HS-5 (cell line): ENCODE data around the gene AFDN.

ENCODE experiments used
- DNase-seq: peaks from one replicate; pipeline ENCODE4 v3.0.0-alpha.2; 2012; ENCODE audit warnings: low read depth

Gene AFDN

GRCh38 chr6:167920165-167920564 lies 93.5 kb downstream of the AFDN start:
- DNase-seq: no peak

- no peak for DNase-seq
These were observed 95.1 kb downstream of the AFDN start for GRCh38 chr6:167921831-167922230.

DNA sequence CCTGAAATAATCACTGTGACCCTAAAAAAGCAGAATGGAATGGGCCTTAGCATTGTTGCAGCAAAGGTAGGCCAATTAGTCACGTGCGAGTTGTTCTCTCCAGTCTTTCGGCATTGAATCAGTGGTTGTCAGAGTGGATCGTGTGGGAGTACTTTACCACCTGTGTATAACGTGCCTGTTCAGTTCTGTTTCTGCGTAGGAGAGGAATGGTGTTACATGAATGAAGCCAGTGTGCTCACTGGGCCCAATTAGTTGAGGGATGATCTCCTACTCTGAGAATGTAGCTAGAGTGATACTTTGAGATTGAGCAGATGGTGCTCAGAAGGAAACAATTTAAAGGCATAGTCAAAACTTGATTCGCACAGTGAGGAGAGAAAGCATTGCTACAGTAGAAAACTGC lies 98.3 kb downstream of the AFDN start:
- no peak for DNase-seq

DNA sequence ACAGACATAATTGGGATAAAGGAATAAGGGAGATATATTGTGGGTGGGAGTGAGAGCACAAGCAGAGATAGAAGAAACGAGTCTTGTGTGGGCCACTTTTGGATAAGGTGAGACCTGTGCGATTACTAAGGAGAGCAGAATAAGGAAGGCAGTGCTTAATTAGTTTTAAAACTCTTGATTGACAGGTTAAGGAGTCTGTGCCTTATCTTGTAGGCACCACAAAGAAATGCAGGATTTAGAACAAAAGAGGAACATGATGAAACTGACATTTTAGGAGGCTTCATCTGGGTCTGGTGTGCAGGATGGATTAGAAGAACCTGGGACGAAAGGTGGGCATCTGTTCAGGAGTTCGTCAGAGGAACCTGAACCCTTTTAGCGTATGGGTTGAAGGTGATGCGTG lies 100.5 kb downstream of the AFDN start:
- DNase-seq: no peak

GRCh38 chr6:167928111-167928510 lies 101.4 kb downstream of the AFDN start:
- no peak for DNase-seq

DNA sequence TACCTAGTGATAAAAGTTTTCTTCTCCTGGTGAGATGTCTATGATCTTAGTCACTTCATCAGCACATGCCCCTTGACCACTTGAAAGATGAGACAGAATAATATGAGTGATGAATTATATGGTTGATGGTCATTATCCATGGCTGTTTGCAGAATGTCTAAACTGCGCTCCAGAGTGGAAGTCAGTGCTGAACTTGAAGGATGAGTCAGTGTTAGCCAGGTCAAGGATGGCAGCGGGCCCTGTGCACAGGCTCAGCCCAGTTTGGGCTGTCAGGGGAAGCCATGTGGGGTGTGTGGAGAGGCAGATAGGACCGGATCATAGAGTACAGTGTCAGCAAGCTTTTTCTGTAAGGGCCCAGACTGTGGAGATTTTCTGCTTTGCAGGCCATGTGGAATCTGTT lies 103.6 kb downstream of the AFDN start:
- DNase-seq: peak; percentile 26

DNA sequence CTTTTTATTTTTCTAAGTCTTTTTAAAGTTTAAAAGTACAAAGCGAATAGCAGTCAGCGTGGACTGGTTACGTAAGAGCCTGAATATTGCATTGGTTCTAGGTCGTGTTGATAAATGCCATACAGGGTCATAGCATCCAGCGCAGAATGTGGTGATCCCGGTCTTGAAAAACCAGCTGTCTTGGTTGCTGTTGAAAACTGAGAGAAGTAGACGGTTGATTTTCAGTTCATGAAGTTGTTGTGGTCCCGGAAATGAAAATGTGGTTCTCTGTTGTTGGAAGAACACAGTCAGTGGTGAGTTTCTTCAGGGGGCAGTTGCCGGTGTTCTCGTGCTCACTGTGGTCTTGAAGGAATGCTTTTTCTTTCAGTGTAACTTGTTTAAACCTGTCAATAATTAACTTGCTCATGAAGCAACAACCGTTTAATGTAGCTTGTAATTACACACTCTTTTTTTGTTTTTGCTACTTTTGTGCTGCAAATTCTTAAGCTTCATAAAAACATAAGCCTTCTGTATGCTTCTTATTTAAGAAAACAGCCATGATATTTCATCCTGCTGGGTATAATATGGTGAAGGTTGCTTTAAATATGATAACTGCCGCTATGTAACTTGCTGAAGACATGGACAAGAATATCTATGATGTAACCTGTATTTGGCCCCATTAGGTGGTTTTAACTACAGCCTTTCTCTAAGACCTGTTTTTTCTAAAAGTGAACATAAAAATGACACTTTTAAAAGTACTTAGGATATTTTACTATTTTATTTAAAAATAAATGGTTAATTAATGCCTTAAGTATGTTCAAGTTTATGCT lies 106.0 kb downstream of the AFDN start:
- no peak for DNase-seq

DNA sequence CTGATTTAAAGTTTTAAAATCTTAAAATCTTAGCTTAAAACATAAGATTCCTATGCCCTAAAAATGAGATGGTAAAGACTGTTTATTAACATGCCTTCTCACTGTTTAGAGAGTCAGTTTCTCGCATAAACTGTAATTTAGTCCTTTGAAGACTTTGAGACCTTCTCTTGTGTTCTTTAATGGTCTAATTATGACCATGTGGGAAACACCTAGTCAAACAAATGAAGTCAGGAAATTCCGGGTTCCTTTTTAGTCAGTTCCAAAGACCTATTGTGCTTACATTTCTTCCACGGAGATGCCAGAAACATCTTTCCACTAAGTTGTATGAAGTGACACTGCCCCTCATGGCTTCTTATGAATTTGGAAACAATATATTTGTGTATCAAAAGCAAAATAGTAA lies 106.6 kb downstream of the AFDN start:
- no peak for DNase-seq

DNA sequence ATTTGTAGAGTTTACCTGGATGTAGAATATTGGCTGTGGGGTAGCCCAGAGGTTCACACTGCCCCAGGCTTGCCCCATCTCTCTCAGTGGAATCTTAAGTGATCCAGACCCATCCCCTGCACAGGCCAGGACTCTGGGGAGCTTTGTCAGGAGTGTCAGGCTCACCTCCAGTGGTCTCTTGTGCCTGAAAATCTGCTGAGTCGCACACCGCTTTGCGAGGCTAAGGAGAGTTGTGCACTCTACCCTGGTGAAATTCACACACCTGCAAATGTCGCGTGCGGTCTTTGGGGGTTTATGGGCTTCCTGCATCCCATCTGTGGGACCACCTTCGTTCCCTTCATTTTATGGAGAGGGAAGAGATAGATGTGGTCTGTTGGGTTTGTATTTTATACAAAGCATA lies 107.1 kb downstream of the AFDN start:
- DNase-seq: no peak

GRCh38 chr6:167934426-167934864 lies 107.7 kb downstream of the AFDN start:
- DNase-seq: no peak

GRCh38 chr6:167936051-167936450 lies 109.3 kb downstream of the AFDN start:
- DNase-seq: no peak

DNA sequence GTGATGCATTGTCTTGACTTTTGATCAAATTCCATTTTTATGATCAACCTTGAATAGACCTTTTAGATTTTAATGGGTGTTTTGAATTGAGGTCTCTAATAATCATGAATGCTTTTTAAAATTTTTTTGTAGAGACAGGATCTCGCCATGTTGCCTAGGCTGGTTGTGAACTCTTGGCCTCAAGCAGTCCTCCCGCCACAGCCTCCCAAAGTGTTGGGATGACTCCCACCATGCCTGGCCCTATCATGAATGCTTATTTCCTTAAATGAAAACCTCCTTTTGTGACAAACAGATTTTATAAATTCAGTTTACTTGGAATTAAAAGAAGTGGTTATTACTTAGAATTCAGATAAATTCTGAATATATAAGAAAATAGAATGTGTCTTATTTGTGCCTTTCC lies 110.6 kb downstream of the AFDN start:
- DNase-seq: no peak

GRCh38 chr6:167937948-167938911 lies 111.5 kb downstream of the AFDN start:
- no peak for DNase-seq

- DNase-seq: no peak
These were observed 115.1 kb downstream of the AFDN start for GRCh38 chr6:167941822-167942221.

GRCh38 chr6:167944130-167944529 lies 117.4 kb downstream of the AFDN start:
- no peak for DNase-seq

- DNase-seq: no peak
These were observed 119.3 kb downstream of the AFDN start for GRCh38 chr6:167946007-167946406.

DNA sequence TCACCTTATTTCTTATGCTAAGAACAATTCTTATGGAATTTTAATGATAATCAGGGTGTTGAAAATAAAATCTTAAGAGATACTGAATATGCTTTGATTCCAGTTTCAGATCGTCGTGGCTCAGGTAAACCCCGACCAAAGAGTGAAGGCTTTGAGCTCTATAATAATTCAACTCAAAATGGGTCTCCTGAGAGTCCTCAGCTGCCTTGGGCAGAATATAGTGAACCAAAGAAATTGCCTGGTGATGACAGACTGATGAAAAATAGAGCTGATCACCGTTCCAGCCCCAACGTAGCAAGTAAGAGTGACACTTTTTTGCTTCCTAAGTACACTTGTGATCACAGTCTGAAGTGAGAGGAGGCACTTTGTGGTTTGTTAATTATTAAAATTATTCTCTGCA lies 119.9 kb downstream of the AFDN start:
- DNase-seq: no peak

GRCh38 chr6:167947716-167948115 lies 121.0 kb downstream of the AFDN start:
- no peak for DNase-seq

- no peak for DNase-seq
These were observed 122.0 kb downstream of the AFDN start for GRCh38 chr6:167948716-167949115.

- DNase-seq: no peak
These were observed 122.5 kb downstream of the AFDN start for GRCh38 chr6:167949121-167949684.

GRCh38 chr6:167951781-167952511 lies 125.2 kb downstream of the AFDN start:
- DNase-seq: no peak

DNA sequence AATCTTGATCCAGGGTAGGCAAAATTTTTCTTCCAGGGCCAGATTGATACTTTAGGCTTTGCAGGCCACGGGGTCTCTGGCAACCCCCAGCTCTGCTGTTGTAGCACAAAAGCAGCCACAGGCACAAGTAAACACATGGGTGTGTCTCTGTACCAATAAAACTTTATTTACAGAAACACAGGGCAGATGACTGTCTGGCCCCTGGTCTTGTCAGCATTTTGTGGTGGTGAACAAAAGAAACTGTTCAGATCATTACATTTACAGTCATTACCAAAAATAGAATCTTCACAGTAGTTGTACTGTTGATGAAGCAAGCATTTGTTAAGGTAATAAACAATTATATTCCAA lies 125.8 kb downstream of the AFDN start:
- DNase-seq: no peak
